ENCODE results near the gene RAB13. TPM values are rescaled to one million over a fixed set of nuclear protein-coding genes. Genes with fewer than 3 reads are reported as not detected.

Gene RAB13
- total and polyA plus RNA-seq, 2 of the 13 experiments (the other 11 are each of a cell fraction or from before 2014, with no cell fraction given): 15.9 to 24.7 TPM

GRCh38 chr1:153953859-153954365 is 32.2 kb downstream of the RAB13 start (continued):
- TF ChIP-seq ZNF770 (CRISPR knock-in tag; IDR thresholded peaks at IDR 0.05): no peak
- TF ChIP-seq KDM5B (CRISPR knock-in tag; IDR thresholded peaks at IDR 0.05; ENCODE audit: borderline replicate concordance): no peak
- peak; percentile 74; the same call in 1 of the 2 replicates for TF ChIP-seq HNF1B (CRISPR knock-in tag; IDR thresholded peaks at IDR 0.05)
- TF ChIP-seq HOXA7 (CRISPR knock-in tag; IDR thresholded peaks at IDR 0.05): no peak
- TF ChIP-seq MEF2D (CRISPR knock-in tag; IDR thresholded peaks at IDR 0.05): no peak
- no peak for TF ChIP-seq SRY (CRISPR knock-in tag; IDR thresholded peaks at IDR 0.05)
- no peak for TF ChIP-seq ZNF615 (CRISPR knock-in tag; IDR thresholded peaks at IDR 0.05; ENCODE audit: borderline replicate concordance)
- TF ChIP-seq HNRNPL (IDR thresholded peaks at IDR 0.05; ENCODE audit: low read depth, low read length): no peak
- no peak for TF ChIP-seq ZNF274 (CRISPR knock-in tag; IDR thresholded peaks at IDR 0.05)
- no peak for TF ChIP-seq ZKSCAN1 (IDR thresholded peaks at IDR 0.05; ENCODE audit: low read length)
- TF ChIP-seq ZNF891 (CRISPR knock-in tag; IDR thresholded peaks at IDR 0.05): no peak
- TF ChIP-seq CREB1 (IDR thresholded peaks at IDR 0.05): peak; percentile 27; the same call in 1 of the 2 replicates
- no peak; the same call in none of the 2 replicates for TF ChIP-seq CREB1 (CRISPR knock-in tag; IDR thresholded peaks at IDR 0.05)
- TF ChIP-seq PAX8 (CRISPR knock-in tag; IDR thresholded peaks at IDR 0.05; ENCODE audit: borderline replicate concordance): no peak
- 0 out of 2 replicates have a peak, but pooled peaks have one; percentile 28 for TF ChIP-seq TGIF2 (CRISPR knock-in tag; IDR thresholded peaks at IDR 0.05)
- TF ChIP-seq ZNF646 (CRISPR knock-in tag; IDR thresholded peaks at IDR 0.05): no peak
- 0 out of 2 replicates have a peak, but pooled peaks have one; percentile 40 for TF ChIP-seq NFATC3 (CRISPR knock-in tag; IDR thresholded peaks at IDR 0.05)
- 0 out of 2 replicates have a peak, but pooled peaks have one; percentile 27 for TF ChIP-seq ZBTB3 (CRISPR knock-in tag; IDR thresholded peaks at IDR 0.05; ENCODE audit: borderline replicate concordance, low read depth)
- peak; percentile 86; the same call in 1 of the 2 replicates for TF ChIP-seq EHMT2 (IDR thresholded peaks at IDR 0.05; ENCODE audit: borderline replicate concordance, low read depth, low read length)
- TF ChIP-seq SIX1 (CRISPR knock-in tag; IDR thresholded peaks at IDR 0.05; ENCODE audit: borderline replicate concordance): peak; percentile 34; the same call in 1 of the 2 replicates
- no peak for TF ChIP-seq NCOA1 (CRISPR knock-in tag; IDR thresholded peaks at IDR 0.05)
- TF ChIP-seq NFYB (CRISPR knock-in tag; IDR thresholded peaks at IDR 0.05): peak; percentile 71
